Measurements from ENCODE around the gene MBNL1.

DNA sequence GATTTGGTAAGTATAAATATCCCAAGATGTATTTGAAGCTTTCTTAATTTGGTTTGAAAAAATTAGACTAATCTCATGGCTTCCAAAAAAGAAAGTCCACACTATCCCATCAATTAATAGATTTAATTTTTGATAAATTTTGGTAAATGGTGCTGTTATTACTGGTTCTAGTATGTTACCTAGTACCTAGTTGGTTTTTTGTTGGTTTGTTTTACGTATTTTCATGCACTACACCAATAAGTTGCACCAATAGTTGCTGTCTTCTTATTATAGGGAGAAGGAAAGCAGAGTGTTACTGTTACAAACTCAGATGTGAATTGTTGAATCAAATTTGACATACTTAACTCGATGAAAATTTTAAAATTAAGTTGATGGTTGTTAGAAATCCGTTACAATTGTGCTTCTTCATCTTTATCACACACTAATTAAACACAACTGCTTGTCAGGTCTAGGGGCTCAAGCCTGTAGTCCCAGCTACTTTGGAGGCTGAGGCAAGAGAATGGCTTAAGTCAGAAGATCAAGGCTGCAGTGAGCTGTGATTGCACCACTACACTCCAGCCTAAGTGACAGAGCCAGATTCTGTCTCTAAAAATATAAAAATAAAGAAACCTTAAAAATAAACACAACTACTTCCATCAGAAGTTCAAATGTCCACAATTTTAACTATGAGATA is 23.1 kb upstream of the MBNL1 start:
- TF ChIP-seq, protein P1, sequence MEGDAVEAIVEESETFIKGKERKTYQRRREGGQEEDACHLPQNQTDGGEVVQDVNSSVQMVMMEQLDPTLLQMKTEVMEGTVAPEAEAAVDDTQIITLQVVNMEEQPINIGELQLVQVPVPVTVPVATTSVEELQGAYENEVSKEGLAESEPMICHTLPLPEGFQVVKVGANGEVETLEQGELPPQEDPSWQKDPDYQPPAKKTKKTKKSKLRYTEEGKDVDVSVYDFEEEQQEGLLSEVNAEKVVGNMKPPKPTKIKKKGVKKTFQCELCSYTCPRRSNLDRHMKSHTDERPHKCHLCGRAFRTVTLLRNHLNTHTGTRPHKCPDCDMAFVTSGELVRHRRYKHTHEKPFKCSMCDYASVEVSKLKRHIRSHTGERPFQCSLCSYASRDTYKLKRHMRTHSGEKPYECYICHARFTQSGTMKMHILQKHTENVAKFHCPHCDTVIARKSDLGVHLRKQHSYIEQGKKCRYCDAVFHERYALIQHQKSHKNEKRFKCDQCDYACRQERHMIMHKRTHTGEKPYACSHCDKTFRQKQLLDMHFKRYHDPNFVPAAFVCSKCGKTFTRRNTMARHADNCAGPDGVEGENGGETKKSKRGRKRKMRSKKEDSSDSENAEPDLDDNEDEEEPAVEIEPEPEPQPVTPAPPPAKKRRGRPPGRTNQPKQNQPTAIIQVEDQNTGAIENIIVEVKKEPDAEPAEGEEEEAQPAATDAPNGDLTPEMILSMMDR (conservative IDR thresholded peaks at IDR 0.05; ENCODE audit: low read length) = no peak
- TF ChIP-seq EZH2phosphoT487 (IDR thresholded peaks at IDR 0.05; ENCODE audit: borderline replicate concordance, low read depth, low read length) = no peak
